ENCODE measurements around the gene ZBTB24. TPM values are rescaled to one million over a fixed set of nuclear protein-coding genes. Genes with fewer than 3 reads are reported as not detected.
A peak's percentile ranks its signal among the peaks of the same experiment; 100 is the strongest.

ZBTB24 gene
- total RNA-seq (1 to 10 TPM; 3.0 to 3.9 TPM), polyA plus RNA-seq (1 to 10 TPM; 1.2 to 1.5 TPM)

DNA sequence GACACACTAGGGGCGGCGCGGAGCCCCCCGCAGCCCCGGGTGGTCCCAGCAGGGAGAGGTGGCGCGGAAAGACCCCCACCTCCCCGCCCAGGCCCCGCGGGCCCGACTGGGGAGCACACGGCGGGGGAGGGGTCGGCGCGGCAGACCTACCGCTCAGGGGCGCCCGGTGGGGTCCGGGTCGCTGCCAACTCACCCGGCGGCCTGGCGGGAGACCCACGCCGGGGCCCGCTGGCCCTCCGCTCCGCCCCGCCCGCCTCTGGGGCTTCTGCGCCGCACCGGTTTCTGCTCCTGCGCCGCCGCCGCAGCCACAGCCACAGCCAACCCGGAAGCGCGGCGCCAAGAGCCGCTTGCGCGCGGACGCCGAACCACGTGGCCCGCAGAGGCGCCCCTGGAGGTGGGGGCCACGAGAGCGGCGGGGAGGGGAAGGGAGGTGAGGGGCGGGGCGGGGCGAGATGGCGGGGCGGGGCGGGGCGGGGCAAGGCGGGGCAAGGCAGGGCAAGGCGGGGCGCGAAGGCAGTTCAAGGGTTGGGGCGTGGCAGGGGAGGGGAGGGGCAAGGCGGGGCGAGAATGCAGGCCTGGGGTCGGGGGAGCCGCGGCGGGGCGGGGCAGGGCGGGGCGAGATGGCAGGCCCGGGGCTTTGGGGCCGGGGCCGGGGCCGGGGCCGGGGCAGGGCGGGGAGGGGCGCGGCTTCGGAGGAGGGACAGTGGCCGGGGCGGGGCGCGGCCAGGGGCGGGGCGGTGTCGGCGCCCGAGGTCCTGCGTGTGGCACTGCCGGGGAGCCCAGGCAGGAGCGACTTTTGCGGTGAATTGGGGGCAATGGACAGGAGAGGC, at the start of gene ZBTB24:
ZBTB24 (minus strand) TSS at position 315 of the 830 bp plus-strand sequence. CDS start 1,193 bp downstream, outside the sequence.
- H3K9ac ChIP-seq (ENCODE audit: low read depth in 1 of 2, low read length in 2 of 2): peak within 1 kb of the TSS; percentile 5 to 67
- peaks cover 0 to 9% (median 0%) of the 10 kb centered on the region in 4 donors for H3K36me3 ChIP-seq (ENCODE audit: control insufficient read depth in 4 of 4, insufficient read depth in 3 of 4, low read depth in 1 of 4, low read length in 3 of 4)
- H3K4me3 ChIP-seq (ENCODE audit: low read depth in 1 of 3, low read length in 3 of 3): peak within 1 kb of the TSS; percentile 67 to 90 (median 76)
- peak; percentile 79 for DNase-seq (ENCODE audit: low spot score)
- TF ChIP-seq EGR1 (IDR thresholded peaks at IDR 0.05; ENCODE audit: low read depth in 2 of 2): no peak
- TF ChIP-seq SP1 (IDR thresholded peaks at IDR 0.05): no peak
- TF ChIP-seq RXRA (IDR thresholded peaks at IDR 0.05): no peak
- no peak for TF ChIP-seq RAD21 (IDR thresholded peaks at IDR 0.05)
- TF ChIP-seq YY1 (IDR thresholded peaks at IDR 0.05): no peak
- TF ChIP-seq, protein P1, sequence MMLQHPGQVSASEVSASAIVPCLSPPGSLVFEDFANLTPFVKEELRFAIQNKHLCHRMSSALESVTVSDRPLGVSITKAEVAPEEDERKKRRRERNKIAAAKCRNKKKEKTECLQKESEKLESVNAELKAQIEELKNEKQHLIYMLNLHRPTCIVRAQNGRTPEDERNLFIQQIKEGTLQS (IDR thresholded peaks at IDR 0.05): no peak
- TF ChIP-seq HNF4G (IDR thresholded peaks at IDR 0.05): no peak
- no peak for TF ChIP-seq FOXA1 (IDR thresholded peaks at IDR 0.05)
- no peak for TF ChIP-seq MAX (IDR thresholded peaks at IDR 0.05)
- TF ChIP-seq GABPA (IDR thresholded peaks at IDR 0.05 in 1 of 2, conservative IDR thresholded peaks at IDR 0.05 in 1 of 2): no peak
- TF ChIP-seq, protein P2, sequence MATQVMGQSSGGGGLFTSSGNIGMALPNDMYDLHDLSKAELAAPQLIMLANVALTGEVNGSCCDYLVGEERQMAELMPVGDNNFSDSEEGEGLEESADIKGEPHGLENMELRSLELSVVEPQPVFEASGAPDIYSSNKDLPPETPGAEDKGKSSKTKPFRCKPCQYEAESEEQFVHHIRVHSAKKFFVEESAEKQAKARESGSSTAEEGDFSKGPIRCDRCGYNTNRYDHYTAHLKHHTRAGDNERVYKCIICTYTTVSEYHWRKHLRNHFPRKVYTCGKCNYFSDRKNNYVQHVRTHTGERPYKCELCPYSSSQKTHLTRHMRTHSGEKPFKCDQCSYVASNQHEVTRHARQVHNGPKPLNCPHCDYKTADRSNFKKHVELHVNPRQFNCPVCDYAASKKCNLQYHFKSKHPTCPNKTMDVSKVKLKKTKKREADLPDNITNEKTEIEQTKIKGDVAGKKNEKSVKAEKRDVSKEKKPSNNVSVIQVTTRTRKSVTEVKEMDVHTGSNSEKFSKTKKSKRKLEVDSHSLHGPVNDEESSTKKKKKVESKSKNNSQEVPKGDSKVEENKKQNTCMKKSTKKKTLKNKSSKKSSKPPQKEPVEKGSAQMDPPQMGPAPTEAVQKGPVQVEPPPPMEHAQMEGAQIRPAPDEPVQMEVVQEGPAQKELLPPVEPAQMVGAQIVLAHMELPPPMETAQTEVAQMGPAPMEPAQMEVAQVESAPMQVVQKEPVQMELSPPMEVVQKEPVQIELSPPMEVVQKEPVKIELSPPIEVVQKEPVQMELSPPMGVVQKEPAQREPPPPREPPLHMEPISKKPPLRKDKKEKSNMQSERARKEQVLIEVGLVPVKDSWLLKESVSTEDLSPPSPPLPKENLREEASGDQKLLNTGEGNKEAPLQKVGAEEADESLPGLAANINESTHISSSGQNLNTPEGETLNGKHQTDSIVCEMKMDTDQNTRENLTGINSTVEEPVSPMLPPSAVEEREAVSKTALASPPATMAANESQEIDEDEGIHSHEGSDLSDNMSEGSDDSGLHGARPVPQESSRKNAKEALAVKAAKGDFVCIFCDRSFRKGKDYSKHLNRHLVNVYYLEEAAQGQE (IDR thresholded peaks at IDR 0.05): no peak
- TF ChIP-seq, protein P3, sequence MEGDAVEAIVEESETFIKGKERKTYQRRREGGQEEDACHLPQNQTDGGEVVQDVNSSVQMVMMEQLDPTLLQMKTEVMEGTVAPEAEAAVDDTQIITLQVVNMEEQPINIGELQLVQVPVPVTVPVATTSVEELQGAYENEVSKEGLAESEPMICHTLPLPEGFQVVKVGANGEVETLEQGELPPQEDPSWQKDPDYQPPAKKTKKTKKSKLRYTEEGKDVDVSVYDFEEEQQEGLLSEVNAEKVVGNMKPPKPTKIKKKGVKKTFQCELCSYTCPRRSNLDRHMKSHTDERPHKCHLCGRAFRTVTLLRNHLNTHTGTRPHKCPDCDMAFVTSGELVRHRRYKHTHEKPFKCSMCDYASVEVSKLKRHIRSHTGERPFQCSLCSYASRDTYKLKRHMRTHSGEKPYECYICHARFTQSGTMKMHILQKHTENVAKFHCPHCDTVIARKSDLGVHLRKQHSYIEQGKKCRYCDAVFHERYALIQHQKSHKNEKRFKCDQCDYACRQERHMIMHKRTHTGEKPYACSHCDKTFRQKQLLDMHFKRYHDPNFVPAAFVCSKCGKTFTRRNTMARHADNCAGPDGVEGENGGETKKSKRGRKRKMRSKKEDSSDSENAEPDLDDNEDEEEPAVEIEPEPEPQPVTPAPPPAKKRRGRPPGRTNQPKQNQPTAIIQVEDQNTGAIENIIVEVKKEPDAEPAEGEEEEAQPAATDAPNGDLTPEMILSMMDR (IDR thresholded peaks at IDR 0.05; ENCODE audit: low read depth, low read length, missing input control): no peak
- TF ChIP-seq FOXA2 (IDR thresholded peaks at IDR 0.05): no peak
- TF ChIP-seq TAF1 (conservative IDR thresholded peaks at IDR 0.05): no peak
- TF ChIP-seq HNF4A (conservative IDR thresholded peaks at IDR 0.05): no peak
- no peak for TF ChIP-seq NR2F2 (IDR thresholded peaks at IDR 0.05)
- peak within 1 kb of the TSS; percentile 36 to 69 for H3K27ac ChIP-seq (ENCODE audit: low read depth in 1 of 2, low read length in 2 of 2)
- no peaks in the 10 kb centered on the region for H3K9me3 ChIP-seq (ENCODE audit: control insufficient read depth in 4 of 4, low read length in 3 of 4)
- H3K27me3 ChIP-seq (ENCODE audit: control insufficient read depth in 4 of 4, insufficient read depth in 4 of 4, low read length in 3 of 4): no peaks in the 10 kb centered on the region
- peaks cover 0 to 18% (median 3%) of the 10 kb centered on the region in 4 donors for H3K4me1 ChIP-seq (ENCODE audit: control insufficient read depth in 4 of 4, insufficient read depth in 4 of 4, low read length in 3 of 4)
- 2% methylated on average over 97 of the region's 97 CpGs for WGBS

- TF ChIP-seq EGR1 (IDR thresholded peaks at IDR 0.05; ENCODE audit: low read depth in 2 of 2) (no peak), RAD21 (IDR thresholded peaks at IDR 0.05) (no peak), JUND (IDR thresholded peaks at IDR 0.05) (no peak)
- TF ChIP-seq, protein P2 (IDR thresholded peaks at IDR 0.05): no peak
- TF ChIP-seq, protein P1 (IDR thresholded peaks at IDR 0.05): no peak
- Histone ChIP-seq H3K36me3 (ENCODE audit: control insufficient read depth in 4 of 4, insufficient read depth in 3 of 4, low read depth in 1 of 4, low read length in 3 of 4) (no peaks in the 10 kb centered on the region), H3K27ac (ENCODE audit: low read depth in 1 of 2, low read length in 2 of 2) (no peak overlapping the region), H3K4me3 (ENCODE audit: low read depth in 1 of 3, low read length in 3 of 3) (no peak overlapping the region), H3K4me1 (ENCODE audit: control insufficient read depth in 4 of 4, insufficient read depth in 4 of 4, low read length in 3 of 4) (no peaks in the 10 kb centered on the region), H3K9me3 (ENCODE audit: control insufficient read depth in 4 of 4, low read length in 3 of 4) (no peaks in the 10 kb centered on the region), H3K27me3 (ENCODE audit: control insufficient read depth in 4 of 4, insufficient read depth in 4 of 4, low read length in 3 of 4) (no peaks in the 10 kb centered on the region), H3K9ac (ENCODE audit: low read depth in 1 of 2, low read length in 2 of 2) (no peak overlapping the region)
- 91% methylated on average over 6 of the region's 6 CpGs for WGBS
- no peak for DNase-seq (ENCODE audit: low spot score)
Measured at GRCh38 chr6:109531446-109531845, 48.4 kb upstream of the ZBTB24 start.
